ENCODE results near the gene SPATA24. TPM values are rescaled to one million over a fixed set of nuclear protein-coding genes. Genes with fewer than 3 reads are reported as not detected.

SPATA24 gene
- total and polyA plus RNA-seq, 2 of the 13 experiments (the other 11 are each of a cell fraction or from before 2014, with no cell fraction given), result 6.0 to 11.1 TPM

- no TSS peak for BruUV-seq (replicated peaks)
Observed at GRCh38 chr5:139391570-139392323, 12.1 kb downstream of the SPATA24 start.

More at GRCh38 chr5:139391570-139392323, 12.1 kb downstream of the SPATA24 start:
- H3K9ac ChIP-seq (ENCODE audit: insufficient read depth, low read depth, low read length), result no peak overlapping the region
- peaks cover 54% of the 10 kb centered on the region for H3K4me1 ChIP-seq (ENCODE audit: insufficient read depth, low read length)
- POLR2A ChIA-PET, result interaction anchor here (1.4 kb wide), 1 partner anchor 12 kb away, joined by 3 read pairs; the partner anchor contains the start of gene SPATA24
- FAIRE-seq, result no peak
- H3K36me3 ChIP-seq (replicated peaks in 1 of 2; ENCODE audit: control insufficient read depth in 1 of 2, insufficient read depth in 2 of 2, low read length in 2 of 2), result no peaks in the 10 kb centered on the region
- no peaks in the 10 kb centered on the region for H4K20me1 ChIP-seq (ENCODE audit: insufficient read depth, low read length)
- CTCF ChIA-PET (ENCODE audit: low intra/inter-chr PET ratio, low total read pairs), result no interaction called here
- no peaks in the 10 kb centered on the region for H3K9me3 ChIP-seq (ENCODE audit: low read length)
- no peak overlapping the region for H2AFZ ChIP-seq (ENCODE audit: low read length)
- WGBS (ENCODE audit: low lambda C conversion rate), result 93% methylated on average over 32 of the region's 33 CpGs
- no peak overlapping the region for H3K27ac ChIP-seq (ENCODE audit: extremely low read length, insufficient read depth, low read length)
- H3K4me3 ChIP-seq (replicated peaks in 1 of 3; ENCODE audit: insufficient read depth in 1 of 3, low read depth in 2 of 3, low read length in 3 of 3), result no peak overlapping the region
- in situ Hi-C loops (cut with HindIII; ENCODE audit: extremely low pct_ligation_motif_present, low pct_unique_long_range_greater_than_20kb), result no loop called here
- no peak for DNase-seq (ENCODE audit: low spot score)
- TF ChIP-seq HOXA7 (CRISPR knock-in tag; IDR thresholded peaks at IDR 0.05) (no peak), ZNF225 (CRISPR knock-in tag; IDR thresholded peaks at IDR 0.05) (no peak), CBX5 (CRISPR knock-in tag; IDR thresholded peaks at IDR 0.05; ENCODE audit: borderline replicate concordance) (no peak), ZNF577 (CRISPR knock-in tag; IDR thresholded peaks at IDR 0.05; ENCODE audit: borderline replicate concordance, low read depth) (no peak), U2AF1 (optimal IDR thresholded peaks at IDR 0.05; ENCODE audit: low read depth, low read length) (no peak)
- TF ChIP-seq, protein P1, sequence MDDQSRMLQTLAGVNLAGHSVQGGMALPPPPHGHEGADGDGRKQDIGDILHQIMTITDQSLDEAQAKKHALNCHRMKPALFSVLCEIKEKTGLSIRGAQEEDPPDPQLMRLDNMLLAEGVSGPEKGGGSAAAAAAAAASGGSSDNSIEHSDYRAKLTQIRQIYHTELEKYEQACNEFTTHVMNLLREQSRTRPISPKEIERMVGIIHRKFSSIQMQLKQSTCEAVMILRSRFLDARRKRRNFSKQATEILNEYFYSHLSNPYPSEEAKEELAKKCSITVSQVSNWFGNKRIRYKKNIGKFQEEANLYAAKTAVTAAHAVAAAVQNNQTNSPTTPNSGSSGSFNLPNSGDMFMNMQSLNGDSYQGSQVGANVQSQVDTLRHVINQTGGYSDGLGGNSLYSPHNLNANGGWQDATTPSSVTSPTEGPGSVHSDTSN (CRISPR knock-in tag; IDR thresholded peaks at IDR 0.05; ENCODE audit: borderline replicate concordance), result no peak
- H3K4me2 ChIP-seq (ENCODE audit: low read depth, low read length), result no peak overlapping the region
- intact Hi-C loops (cut with micrococcal nuclease; ENCODE audit: unreplicated experiment), result no loop called here
- no peaks in the 10 kb centered on the region for H3K79me2 ChIP-seq (ENCODE audit: insufficient read depth, low read length)
- ATAC-seq, result no peak
- H3K27me3 ChIP-seq (ENCODE audit: control insufficient read depth in 1 of 2, insufficient read depth in 2 of 2, low read length in 2 of 2), result no peaks in the 10 kb centered on the region

Data from HepG2 (cell line).